Heart right ventricle (tissue), 16 donors: Measurements from ENCODE around the gene KIF5C. TPM values are rescaled to one million over a fixed set of nuclear protein-coding genes. Genes with fewer than 3 reads are reported as not detected.

Experiments used
- ATAC-seq, 8 donors: fragments of 200-7000 bp; cut with Tn5 transposase; one replicate each; pipeline ENCODE4 v1.9.1; 2020; ENCODE audit warnings: mild to moderate bottlenecking in 8 of 8, moderate library complexity in 8 of 8, moderate number of reproducible peaks in 1 of 8
- DNase-seq, 2 donors: peaks; one replicate each; pipeline ENCODE4 v3.0.0-alpha.2; 2020
- H3K27ac ChIP-seq, 10 donors: fragments of 200-600 bp; sonication (generic) in 2 of 10; one replicate each; pipeline versions ENCODE4 v1.5.0 to v1.8.0; 2020 to 2022; ENCODE audit warnings: mild to moderate bottlenecking in 3 of 10
- H3K27me3 ChIP-seq, 7 donors: fragments of 200-600 bp; one replicate each; pipeline ENCODE4 v1.8.0; 2021 to 2022; ENCODE audit warnings: mild to moderate bottlenecking in 2 of 7
- H3K36me3 ChIP-seq, 9 donors: fragments of 200-600 bp; sonication (generic) in 1 of 9; one replicate each; pipeline versions ENCODE4 v1.5.0 to v1.8.0; 2020 to 2022; ENCODE audit warnings: mild to moderate bottlenecking in 2 of 9
- H3K4me1 ChIP-seq, 9 donors: fragments of 200-600 bp; sonication (generic) in 1 of 9; one replicate each; pipeline versions ENCODE4 v1.5.0 to v1.8.0; 2020 to 2022; ENCODE audit warnings: mild to moderate bottlenecking in 4 of 9
- H3K4me3 ChIP-seq, 10 donors: fragments of 200-600 bp; sonication (generic) in 2 of 10; one replicate each; pipeline versions ENCODE4 v1.5.0 to v1.8.0; 2020 to 2022; ENCODE audit warnings: mild to moderate bottlenecking in 7 of 10, moderate library complexity in 2 of 10
- H3K9me3 ChIP-seq, 11 donors: fragments of 200-600 bp in 10 of 11; sonication (generic) in 2 of 11; one replicate each; pipeline versions ENCODE4 v1.5.0 to v1.8.0; 2013 to 2022; ENCODE audit warnings: mild to moderate bottlenecking in 2 of 11, control low read depth in 1 of 11, moderate library complexity in 1 of 11
- CTCF ChIP-seq, 9 donors: fragments of 200-600 bp; sonication (generic) in 2 of 9; IDR thresholded peaks; one replicate each; pipeline versions ENCODE4 v1.5.0 to v1.8.0; 2021 to 2022; ENCODE audit warnings: antibody characterized with exemption in 9 of 9, mild to moderate bottlenecking in 5 of 9, moderate library complexity in 1 of 9
- WGBS, 2 donors: extraction: QIAGEN DNeasy Blood & Tissue Kit; methylation state at CpG; one replicate each; pipeline ENCODE4 v1.1.7; 2013; ENCODE audit warnings: inconsistent platforms in 1 of 2; 5-methylcytosine and 5-hydroxymethylcytosine counted together
- intact Hi-C, 10 donors: fragments of 100-400 bp; cut with DNase I; formaldehyde crosslinking; loops; one replicate each; pipeline versions ENCODE4 v1.11.1 to v1.14.2; 2022
- polyA plus RNA-seq, 2 donors: library from polyadenylated mRNA; stranded (reverse); fragments of 200-250 nt; gene quantifications; one replicate each; pipeline ENCODE4 v1.2.3, GENCODE V29; 2013
- total RNA-seq, 10 donors: library from RNA; stranded (reverse); fragmentation: NEBNext Ultra II Directional in 3 of 10; extraction: Animal tissue kit (Norgen Biotek cat#: 25700) in 3 of 10; gene quantifications; one replicate each; pipeline versions ENCODE4 v1.2.1 to v1.2.4, GENCODE V29; 2021 to 2023
- donor health status: Arrhythmogenic right ventricular cardiomyopathy.
- donor health status: ischemic (EF 13 %, LVEDD 7.1; RV severe dilation, severe dysfunction).
- donor health status: healthy with polysubstance abuse.
- donor health status: DM: no; HTN: yes; CAD: no.
- donor health status: DM: no; HTN: no; CAD: no.
- donor health status: ischemic (EF 25% LVEDD 6.9; RV normal size, moderate dysfunction).
- donor health status: ischemic (EF 25% LVEDD 5.7; RV mildly dilated, moderate dysfunction).
- donor health status: healthy.
- donor health status: DM: yes; HTN: yes; CAD: no.
- donor health status: Ischemic cardiomyopathy.
- donor health status: ischemic (EF 35%, LVEDD 5.7; RV mildly dilated, moderate dysfunction).
- donor health status: nonischemic (EF 11% LVEDD 7.7; RV severe dilation, severe dysfunction).
- donor health status: DM: yes; HTN: yes; CAD: no.
- donor health status: PGD.
- donor health status: ischemic (EF 29% LVEDD 5.4; RV normal size, mild dysfunction).
- donor health status: nonischemic (EF 23%, LVEDD 6.1; RV moderate dilation, normal function).

KIF5C gene
- total and polyA plus RNA-seq, 12 donors: 0.21 to 0.94 (median 0.42) TPM

- no peak overlapping the region for H3K27ac ChIP-seq
- TF ChIP-seq CTCF (IDR thresholded peaks at IDR 0.05): no peak
- ATAC-seq: no peak
- no peak for DNase-seq
- no peaks in the 10 kb centered on the region for H3K9me3 ChIP-seq
- no peak overlapping the region for H3K4me3 ChIP-seq
- H3K27me3 ChIP-seq: peaks cover 0 to 3% (median 0%) of the 10 kb centered on the region in 7 donors
- peaks cover 0 to 7% (median 0%) of the 10 kb centered on the region in 9 donors for H3K4me1 ChIP-seq
- WGBS, 2 donors: 88 to 94% methylated on average over 5 of the region's 5 CpGs
- no peaks in the 10 kb centered on the region for H3K36me3 ChIP-seq
- intact Hi-C loops: no loop called here
These were observed 146.3 kb downstream of the KIF5C start for GRCh38 chr2:149021271-149021719.

GRCh38 chr2:149021761-149022160 is 146.7 kb downstream of the KIF5C start:
- ATAC-seq: no peak
- 78 to 86% methylated on average over 6 of the region's 6 CpGs for WGBS, 2 donors
- intact Hi-C loops: no loop called here

GRCh38 chr2:149023091-149023490 is 148.1 kb downstream of the KIF5C start:
- intact Hi-C loops: no loop called here
- Histone ChIP-seq H3K9me3 (no peaks in the 10 kb centered on the region), H3K27me3 (peaks cover 0 to 14% (median 7%) of the 10 kb centered on the region in 7 donors), H3K36me3 (no peaks in the 10 kb centered on the region), H3K4me1 (peaks cover 0 to 7% (median 0%) of the 10 kb centered on the region in 9 donors), H3K27ac (no peak overlapping the region), H3K4me3 (no peak overlapping the region)
- ATAC-seq: no peak
- no peak for DNase-seq
- 88 to 89% methylated on average over 6 of the region's 6 CpGs for WGBS, 2 donors
- TF ChIP-seq CTCF (IDR thresholded peaks at IDR 0.05): no peak

More at GRCh38 chr2:149021761-149022160, 146.7 kb downstream of the KIF5C start:
- H3K9me3 ChIP-seq: no peaks in the 10 kb centered on the region
- peaks cover 0 to 7% (median 0%) of the 10 kb centered on the region in 9 donors for H3K4me1 ChIP-seq
- peaks cover 0 to 3% (median 0%) of the 10 kb centered on the region in 7 donors for H3K27me3 ChIP-seq
- TF ChIP-seq CTCF (IDR thresholded peaks at IDR 0.05): no peak
- no peak overlapping the region for H3K4me3 ChIP-seq
- H3K27ac ChIP-seq: no peak overlapping the region
- no peaks in the 10 kb centered on the region for H3K36me3 ChIP-seq
- DNase-seq: no peak

GRCh38 chr2:149027590-149028250 is 152.7 kb downstream of the KIF5C start:
- intact Hi-C loops: no loop called here
- DNase-seq (no peak), ATAC-seq (no peak)
- no peaks in the 10 kb centered on the region for H3K36me3 ChIP-seq
- no peak for TF ChIP-seq CTCF (IDR thresholded peaks at IDR 0.05)
- H3K9me3 ChIP-seq: no peaks in the 10 kb centered on the region
- 76 to 78% methylated on average over 7 of the region's 7 CpGs for WGBS, 2 donors
- no peak overlapping the region for H3K27ac ChIP-seq
- H3K4me1 ChIP-seq: no peaks in the 10 kb centered on the region
- no peak overlapping the region for H3K4me3 ChIP-seq
- H3K27me3 ChIP-seq: peaks cover 0 to 46% (median 19%) of the 10 kb centered on the region in 7 donors
